ENCODE data around the gene NFKB1. TPM values are rescaled to one million over a fixed set of nuclear protein-coding genes. Genes with fewer than 3 reads are reported as not detected.
"Not testable (repeated sequence)": the region's sequence is repeated elsewhere in the genome, so short reads cannot be mapped to it uniquely, and the experiment has no call there.

The NFKB1 gene
- total and polyA plus RNA-seq, 9 of the 15 experiments (the other 6 are each of a cell fraction or from before 2014, with no cell fraction given): 2.4 to 14.5 (median 10.3) TPM

GRCh38 chr4:102479832-102480231 is 21.3 kb upstream of the NFKB1 start:
- H3K4me2 ChIP-seq (ENCODE audit: insufficient read depth, low read length); H4K20me1 ChIP-seq (replicated peaks; ENCODE audit: control insufficient read depth, insufficient read depth, low read length); H3K36me3 ChIP-seq (ENCODE audit: control insufficient read depth, insufficient read depth, low read length); H3K79me2 ChIP-seq (ENCODE audit: control insufficient read depth, insufficient read depth, low read length); CTCF ChIA-PET (ENCODE audit: low intra/inter-chr PET ratio); H3K9ac ChIP-seq (ENCODE audit: insufficient read depth in 1 of 2, low read depth in 2 of 2, low read length in 2 of 2); H3K27me3 ChIP-seq (ENCODE audit: control insufficient read depth in 2 of 2, insufficient read depth in 2 of 2, low read length in 2 of 2); intact Hi-C loops (cut with micrococcal nuclease); ATAC-seq; FAIRE-seq; in situ Hi-C loops (cut with MboI); H3K9me3 ChIP-seq (replicated peaks; ENCODE audit: control insufficient read depth, insufficient read depth, low read depth, low read length); H3K4me3 ChIP-seq; DNase-seq (ENCODE audit: extremely low read depth in 1 of 4, low spot score in 3 of 4); POLR2A ChIA-PET; H2AFZ ChIP-seq (ENCODE audit: low read depth, low read length); H3K9me1 ChIP-seq (ENCODE audit: control insufficient read depth, insufficient read depth, low read length); H3K27ac ChIP-seq (ENCODE audit: extremely low read depth, low read depth, low read length); BruUV-seq (replicated peaks); H3K4me1 ChIP-seq (replicated peaks in 1 of 2; ENCODE audit: control insufficient read depth in 2 of 2, insufficient read depth in 2 of 2, low read length in 2 of 2): not testable (repeated sequence)
- 31% methylated on average over 1 of the region's 2 CpGs for WGBS (ENCODE audit: insufficient coverage, low coverage, missing lambda C conversion rate)
- TF ChIP-seq ZNF354B (CRISPR knock-in tag; IDR thresholded peaks at IDR 0.05): 0 out of 2 replicates have a peak, but pooled peaks have one; percentile 33
- peak; percentile 94 for TF ChIP-seq ZNF507 (tag; conservative IDR thresholded peaks at IDR 0.05)

DNA sequence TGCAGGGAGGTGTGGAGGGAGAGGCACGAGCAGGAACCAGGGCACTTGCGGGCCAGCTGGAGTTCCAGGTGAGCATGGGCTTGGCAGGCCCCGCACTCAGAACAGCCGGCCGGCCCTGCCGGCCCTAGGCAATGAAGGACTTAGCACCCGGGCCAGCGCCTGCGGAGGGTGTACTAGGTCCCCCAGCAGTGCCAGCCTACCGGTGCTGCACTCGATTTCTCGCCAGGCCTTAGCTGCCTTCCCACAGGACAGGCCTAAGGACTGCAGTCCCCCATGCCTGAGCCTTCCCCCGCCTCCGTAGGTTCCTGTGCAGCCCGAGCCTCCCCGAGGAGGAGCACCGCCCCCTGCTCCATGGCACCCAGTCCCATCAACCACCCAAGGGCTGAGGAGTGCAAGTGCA is 18.0 kb upstream of the NFKB1 start:
- Histone ChIP-seq H3K36me3 (ENCODE audit: control insufficient read depth, insufficient read depth, low read length) (no peaks in the 10 kb centered on the region), H3K79me2 (ENCODE audit: control insufficient read depth, insufficient read depth, low read length) (no peaks in the 10 kb centered on the region), H3K27me3 (ENCODE audit: control insufficient read depth in 2 of 2, insufficient read depth in 2 of 2, low read length in 2 of 2) (no peaks in the 10 kb centered on the region), H3K27ac (ENCODE audit: extremely low read depth, low read depth, low read length) (no peak overlapping the region), H3K9me1 (ENCODE audit: control insufficient read depth, insufficient read depth, low read length) (no peaks in the 10 kb centered on the region), H3K9ac (ENCODE audit: insufficient read depth in 1 of 2, low read depth in 2 of 2, low read length in 2 of 2) (no peak overlapping the region), H2AFZ (ENCODE audit: low read depth, low read length) (no peak overlapping the region), H3K4me3 (no peak overlapping the region), H3K9me3 (replicated peaks; ENCODE audit: control insufficient read depth, insufficient read depth, low read depth, low read length) (0 out of 2 replicates have a peak, but pooled peaks cover 1% of the 10 kb centered on the region), H4K20me1 (replicated peaks; ENCODE audit: control insufficient read depth, insufficient read depth, low read length) (no peaks in the 10 kb centered on the region), H3K4me2 (ENCODE audit: insufficient read depth, low read length) (no peak overlapping the region), H3K4me1 (replicated peaks in 1 of 2; ENCODE audit: control insufficient read depth in 2 of 2, insufficient read depth in 2 of 2, low read length in 2 of 2) (peaks cover 0 to 5% of the 10 kb centered on the region in 2 experiments; a peak in 2 of 5 replicates)
- CTCF ChIA-PET (ENCODE audit: low intra/inter-chr PET ratio): no interaction called here
- POLR2A ChIA-PET: interaction anchor here (0.6 kb wide), 1 partner anchor 17 kb away, joined by 3 read pairs; no protein-coding TSS in a partner anchor
- WGBS (ENCODE audit: insufficient coverage, low coverage, missing lambda C conversion rate): 17% methylated on average over 10 of the region's 17 CpGs
- ATAC-seq: no peak
- no peak for FAIRE-seq
- BruUV-seq (replicated peaks): no TSS peak
- no peak for DNase-seq (ENCODE audit: extremely low read depth in 1 of 4, low spot score in 3 of 4)
- intact Hi-C loops (cut with micrococcal nuclease) (no loop called here), in situ Hi-C loops (cut with MboI) (no loop called here)
- TF ChIP-seq, protein P1, sequence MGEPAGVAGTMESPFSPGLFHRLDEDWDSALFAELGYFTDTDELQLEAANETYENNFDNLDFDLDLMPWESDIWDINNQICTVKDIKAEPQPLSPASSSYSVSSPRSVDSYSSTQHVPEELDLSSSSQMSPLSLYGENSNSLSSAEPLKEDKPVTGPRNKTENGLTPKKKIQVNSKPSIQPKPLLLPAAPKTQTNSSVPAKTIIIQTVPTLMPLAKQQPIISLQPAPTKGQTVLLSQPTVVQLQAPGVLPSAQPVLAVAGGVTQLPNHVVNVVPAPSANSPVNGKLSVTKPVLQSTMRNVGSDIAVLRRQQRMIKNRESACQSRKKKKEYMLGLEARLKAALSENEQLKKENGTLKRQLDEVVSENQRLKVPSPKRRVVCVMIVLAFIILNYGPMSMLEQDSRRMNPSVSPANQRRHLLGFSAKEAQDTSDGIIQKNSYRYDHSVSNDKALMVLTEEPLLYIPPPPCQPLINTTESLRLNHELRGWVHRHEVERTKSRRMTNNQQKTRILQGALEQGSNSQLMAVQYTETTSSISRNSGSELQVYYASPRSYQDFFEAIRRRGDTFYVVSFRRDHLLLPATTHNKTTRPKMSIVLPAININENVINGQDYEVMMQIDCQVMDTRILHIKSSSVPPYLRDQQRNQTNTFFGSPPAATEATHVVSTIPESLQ (CRISPR knock-in tag; IDR thresholded peaks at IDR 0.05): no peak
- no peak for TF ChIP-seq FOXJ2 (tag; IDR thresholded peaks at IDR 0.05)
- no peak for TF ChIP-seq MIER1 (IDR thresholded peaks at IDR 0.05; ENCODE audit: low read depth)

Data from K562 (cell line).